Lung (tissue), 12 donors: Measurements from ENCODE around the gene RING1. TPM values are rescaled to one million over a fixed set of nuclear protein-coding genes. Genes with fewer than 3 reads are reported as not detected.
A peak's percentile ranks its signal among the peaks of the same experiment; 100 is the strongest.

ENCODE experiments used
- ATAC-seq: fragments of 200-7000 bp; cut with Tn5 transposase; one replicate; pipeline ENCODE4 v1.9.1; 2020; ENCODE audit warnings: moderate number of reproducible peaks; ENCODE audit not compliant: insufficient read depth, low FRiP score
- DNase-seq, 3 donors: peaks; one replicate each; pipeline ENCODE4 v3.0.0-alpha.2; 2013 to 2017
- H3K27ac ChIP-seq, 2 donors: one replicate each; pipeline ENCODE4 v1.5.1; 2013; ENCODE audit warnings: mild to moderate bottlenecking in 2 of 2, moderate library complexity in 2 of 2, control low read depth in 1 of 2, inconsistent platforms in 1 of 2, low read depth in 1 of 2, low read length in 1 of 2
- H3K27me3 ChIP-seq, 3 donors: one replicate each; pipeline ENCODE4 v1.5.1; 2013; ENCODE audit warnings: low read length in 2 of 3; ENCODE audit not compliant: control insufficient read depth in 3 of 3, insufficient read depth in 3 of 3
- H3K36me3 ChIP-seq, 4 donors: one replicate each; pipeline ENCODE4 v1.5.1; 2013; ENCODE audit warnings: low read length in 4 of 4, mild to moderate bottlenecking in 1 of 4, moderate library complexity in 1 of 4; ENCODE audit not compliant: control insufficient read depth in 4 of 4, insufficient read depth in 4 of 4
- H3K4me1 ChIP-seq, 5 donors: one replicate each; pipeline ENCODE4 v1.5.1; 2013; ENCODE audit warnings: low read length in 5 of 5, mild to moderate bottlenecking in 2 of 5, moderate library complexity in 1 of 5; ENCODE audit not compliant: control insufficient read depth in 5 of 5, insufficient read depth in 5 of 5
- H3K4me3 ChIP-seq: one replicate; pipeline ENCODE4 v1.5.1; 2013; ENCODE audit warnings: mild to moderate bottlenecking, control low read depth, moderate library complexity
- H3K9ac ChIP-seq, 2 donors: one replicate each; pipeline ENCODE4 v1.5.1; 2013; ENCODE audit warnings: low read length in 2 of 2, control low read depth in 1 of 2; ENCODE audit not compliant: insufficient read depth in 1 of 2
- H3K9me3 ChIP-seq, 4 donors: one replicate each; pipeline ENCODE4 v1.5.1; 2013; ENCODE audit warnings: low read length in 3 of 4, mild to moderate bottlenecking in 1 of 4, moderate library complexity in 1 of 4; ENCODE audit not compliant: control insufficient read depth in 4 of 4, insufficient read depth in 3 of 4
- CTCF ChIP-seq: IDR thresholded peaks from 2 replicates; pipeline ENCODE4 v1.5.1; 2012; ENCODE audit warnings: mild to moderate bottlenecking; ENCODE audit errors: control extremely low read depth, extremely low read depth
- WGBS, 2 donors: extraction: QIAGEN DNeasy Blood & Tissue Kit; methylation state at CpG; one replicate each; pipeline ENCODE4 v1.1.7; 2013; 5-methylcytosine and 5-hydroxymethylcytosine counted together
- polyA plus RNA-seq, 2 donors: library from polyadenylated mRNA; stranded (reverse); fragments of 200-250 nt; gene quantifications; one replicate each; pipeline ENCODE4 v1.2.1, GENCODE V29; 2013
- total RNA-seq, 2 donors: library from RNA; depleted of rRNA in 1 of 2; stranded (reverse); fragments of >200 nt in 1 of 2; gene quantifications; one replicate each; pipeline ENCODE4 v1.2.1, GENCODE V29; 2014 to 2021
- donor health status: control.
- donor health status: control.
- donor health status: Bipolar disorder and iron deficiency.
- donor health status: healthy.
- donor health status: DM: yes; HTN: yes; CAD: no.

Gene RING1
- total and polyA plus RNA-seq, 4 donors, result 30.0 to 46.6 (median 38.9) TPM

GRCh38 chr6:33205191-33206026 is 2.9 kb upstream of the RING1 start:
- Histone ChIP-seq H3K4me3 (no peak overlapping the region), H3K27me3 (no peaks in the 10 kb centered on the region), H3K36me3 (peaks cover 0 to 26% (median 23%) of the 10 kb centered on the region in 4 donors), H3K9ac (peak overlapping the region in 1 of 2 donors; percentile 2), H3K9me3 (no peaks in the 10 kb centered on the region), H3K27ac (peak overlapping the region in 1 of 2 donors; percentile 87), H3K4me1 (peaks cover 7 to 53% (median 24%) of the 10 kb centered on the region in 5 donors)
- no peak for TF ChIP-seq CTCF
- ATAC-seq, result no peak
- WGBS, 2 donors, result 50 to 52% methylated on average over 17 of the region's 17 CpGs
- DNase-seq, result no peak

- Histone ChIP-seq H3K27ac (no peak overlapping the region), H3K36me3 (peaks cover 0 to 30% (median 25%) of the 10 kb centered on the region in 4 donors), H3K27me3 (no peaks in the 10 kb centered on the region), H3K4me3 (no peak overlapping the region), H3K9me3 (no peaks in the 10 kb centered on the region), H3K9ac (no peak overlapping the region), H3K4me1 (peaks cover 7 to 51% (median 23%) of the 10 kb centered on the region in 5 donors)
- no peak for TF ChIP-seq CTCF
- ATAC-seq (no peak), DNase-seq (no peak)
- 75 to 80% methylated on average over 3 of the region's 3 CpGs for WGBS, 2 donors
Observed at GRCh38 chr6:33206027-33206863, 2.1 kb upstream of the RING1 start.

- Histone ChIP-seq H3K4me3 (no peak overlapping the region), H3K9ac (peak overlapping the region in 1 of 2 donors; percentile 98), H3K4me1 (peaks cover under 1 to 44% (median 18%) of the 10 kb centered on the region in 5 donors), H3K27me3 (no peaks in the 10 kb centered on the region), H3K9me3 (no peaks in the 10 kb centered on the region), H3K27ac (no peak overlapping the region), H3K36me3 (peaks cover 0 to 30% (median 24%) of the 10 kb centered on the region in 4 donors)
- WGBS, 2 donors, result 28 to 38% methylated on average over 14 to 20 of the region's 20 CpGs
- ATAC-seq (no peak), DNase-seq (peak; percentile 46 to 68 (median 60))
- no peak for TF ChIP-seq CTCF
Observed at GRCh38 chr6:33206864-33207551, 1.3 kb upstream of the RING1 start.
